Activated CD8-positive, alpha-beta T cell treated with anti-CD3 and anti-CD28 coated beads for 36 hours (primary cell): Measurements from ENCODE around the gene KLF3. TPM values are rescaled to one million over a fixed set of nuclear protein-coding genes. Genes with fewer than 3 reads are reported as not detected.

Source experiments
- ATAC-seq: fragments of 200-7000 bp; cut with Tn5 transposase; one replicate; pipeline ENCODE4 v1.10.0; 2021; ENCODE audit warnings: mild to moderate bottlenecking, moderate library complexity
- CTCF ChIA-PET: fragments of 350-600 bp; sonication (Branson Sonifier 250); formaldehyde crosslinking; loops from one replicate; lab custom pipeline; 2021; ENCODE audit warnings: antibody characterized with exemption; lab: Charles Lee
- POLR2A ChIA-PET: fragments of 350-600 bp; sonication (Branson Sonifier 250); formaldehyde crosslinking; loops from one replicate; lab custom pipeline; 2021; ENCODE audit warnings: antibody characterized with exemption; lab: Charles Lee
- DNase-seq: peaks from one replicate; pipeline ENCODE4 v3.0.0-alpha.2; 2020
- H3K27ac Mint-ChIP-seq: one replicate; pipeline ENCODE4 v1.8.0; 2021; ENCODE audit warnings: mild to moderate bottlenecking, mixed read lengths
- H3K27me3 Mint-ChIP-seq: one replicate; pipeline ENCODE4 v1.8.0; 2021; ENCODE audit warnings: mixed read lengths
- H3K36me3 Mint-ChIP-seq: one replicate; pipeline ENCODE4 v1.8.0; 2021; ENCODE audit warnings: low read depth, mixed read lengths
- H3K4me1 Mint-ChIP-seq: one replicate; pipeline ENCODE4 v1.8.0; 2021; ENCODE audit warnings: low read depth, mixed read lengths
- H3K4me3 Mint-ChIP-seq: one replicate; pipeline ENCODE4 v1.8.0; 2021; ENCODE audit warnings: mild to moderate bottlenecking, moderate library complexity, mixed read lengths
- H3K9me3 Mint-ChIP-seq: one replicate; pipeline ENCODE4 v1.8.0; 2021; ENCODE audit warnings: mixed read lengths
- CTCF ChIP-seq: fragments of 200-600 bp; IDR thresholded peaks from one replicate; pipeline ENCODE4 v1.8.0; 2022; ENCODE audit warnings: antibody characterized with exemption, mild to moderate bottlenecking
- intact Hi-C: fragments of 100-400 bp; cut with micrococcal nuclease; formaldehyde crosslinking; loops from one replicate; pipeline ENCODE4 v1.10.0; 2022
- total RNA-seq, 2 experiments: library from RNA; stranded (reverse); gene quantifications; one replicate each; pipeline ENCODE4 v1.2.3, GENCODE V29; 2021

Gene KLF3
- total RNA-seq, 2 experiments from 2014 or later, result 5.5 to 6.0 TPM

GRCh38 chr4:38661371-38661770 is 2.6 kb upstream of the KLF3 start:
- peaks cover 7% of the 10 kb centered on the region for H3K36me3 Mint-ChIP-seq
- peak overlapping the region; percentile 9 for H3K4me3 Mint-ChIP-seq
- H3K27ac Mint-ChIP-seq, result no peak overlapping the region
- H3K9me3 Mint-ChIP-seq, result peaks cover 8% of the 10 kb centered on the region
- ChIA-PET CTCF (interaction anchor here (1.5 kb wide), 1 partner anchor 10 kb away, joined by 3 read pairs; no protein-coding TSS in a partner anchor), POLR2A (interaction anchor here (0.6 kb wide), 1 partner anchor 229 kb away, joined by 3 read pairs; no protein-coding TSS in a partner anchor)
- no peaks in the 10 kb centered on the region for H3K27me3 Mint-ChIP-seq
- TF ChIP-seq CTCF, result no peak
- no peak for DNase-seq
- intact Hi-C loops, result loop anchor here (10.0 kb wide), 1 partner anchor 977 kb away; the partner anchor contains the start of gene RELL1
- H3K4me1 Mint-ChIP-seq, result peaks cover 56% of the 10 kb centered on the region
- no peak for ATAC-seq

- peak overlapping the region; percentile 77 for H3K4me3 Mint-ChIP-seq
These were observed 1.4 kb upstream of the KLF3 start for GRCh38 chr4:38662522-38663089.

GRCh38 chr4:38663090-38663800 is 754 bp upstream of the KLF3 start:
- CTCF ChIA-PET, result interaction anchor here (1.0 to 1.7 kb wide), 4 partner anchors 8 to 484 kb away, joined by 3 to 6 read pairs (median 4); no protein-coding TSS in a partner anchor
- TF ChIP-seq CTCF, result no peak
- ATAC-seq (peak; percentile 35), DNase-seq (peak; percentile 60)
- no peaks in the 10 kb centered on the region for H3K27me3 Mint-ChIP-seq
- peak overlapping the region; percentile 89 for H3K27ac Mint-ChIP-seq
- intact Hi-C loops, result loop anchor here (10.0 kb wide), 1 partner anchor 978 kb away; the partner anchor contains the start of gene RELL1
- H3K36me3 Mint-ChIP-seq, result peaks cover 7% of the 10 kb centered on the region
- peak overlapping the region; percentile 77 for H3K4me3 Mint-ChIP-seq
- peaks cover 67% of the 10 kb centered on the region for H3K4me1 Mint-ChIP-seq
- POLR2A ChIA-PET, result interaction anchor here (1.0 to 1.3 kb wide), 3 partner anchors 9 to 12 kb away, joined by 3 to 6 read pairs (median 4); no protein-coding TSS in a partner anchor
- peaks cover 8% of the 10 kb centered on the region for H3K9me3 Mint-ChIP-seq

More at GRCh38 chr4:38662522-38663089, 1.4 kb upstream of the KLF3 start:
- peaks cover 8% of the 10 kb centered on the region for H3K9me3 Mint-ChIP-seq
- peaks cover 7% of the 10 kb centered on the region for H3K36me3 Mint-ChIP-seq
- ChIA-PET CTCF (interaction anchor here (1.0 to 1.7 kb wide), 4 partner anchors 8 to 483 kb away, joined by 3 to 6 read pairs (median 4); no protein-coding TSS in a partner anchor), POLR2A (interaction anchor here (0.7 to 1.3 kb wide), 4 partner anchors 8 to 42 kb away, joined by 3 to 6 read pairs (median 4); no protein-coding TSS in a partner anchor)
- peak overlapping the region; percentile 89 for H3K27ac Mint-ChIP-seq
- H3K27me3 Mint-ChIP-seq, result no peaks in the 10 kb centered on the region
- no peak for ATAC-seq
- TF ChIP-seq CTCF, result no peak
- H3K4me1 Mint-ChIP-seq, result peaks cover 65% of the 10 kb centered on the region
- no peak for DNase-seq
- intact Hi-C loops, result loop anchor here (10.0 kb wide), 1 partner anchor 978 kb away; the partner anchor contains the start of gene RELL1

GRCh38 chr4:38664706-38665401 is 855 bp downstream of the KLF3 start:
- CTCF ChIA-PET, result interaction anchor here (4.7 kb wide), 1 partner anchor 345 kb away, joined by 30 read pairs; no protein-coding TSS in a partner anchor
- peaks cover 67% of the 10 kb centered on the region for H3K4me1 Mint-ChIP-seq

More at GRCh38 chr4:38664706-38665401, 855 bp downstream of the KLF3 start:
- DNase-seq, result peak; percentile 44
- POLR2A ChIA-PET, result interaction anchor here (0.6 to 1.6 kb wide), 3 partner anchors 135 to 346 kb away, joined by 3 to 4 read pairs (median 4); no protein-coding TSS in a partner anchor
- H3K27me3 Mint-ChIP-seq, result no peaks in the 10 kb centered on the region
- ATAC-seq, result no peak
- intact Hi-C loops, result loop anchor here (5.0 to 10.0 kb wide), 2 partner anchors 348 to 980 kb away; partner anchors contain the start of gene RELL1
- H3K27ac Mint-ChIP-seq, result peak overlapping the region; percentile 75
- H3K36me3 Mint-ChIP-seq, result peaks cover 7% of the 10 kb centered on the region
- no peak for TF ChIP-seq CTCF
- H3K4me3 Mint-ChIP-seq, result peak overlapping the region; percentile 79
- peaks cover 8% of the 10 kb centered on the region for H3K9me3 Mint-ChIP-seq
